Stimulated activated naive CD4-positive, alpha-beta T cell treated with Interleukin-2 at 50 U/mL for 16 hours (primary cell): ENCODE measurements around the gene TMA16.
"Not testable (repeated sequence)": the region's sequence is repeated elsewhere in the genome, so short reads cannot be mapped to it uniquely, and the experiment has no call there.

Experiments
- DNase-seq: peaks from one replicate; lab custom pipeline; 2025; lab: John Stamatoyannopoulos, UW

The TMA16 gene

DNA sequence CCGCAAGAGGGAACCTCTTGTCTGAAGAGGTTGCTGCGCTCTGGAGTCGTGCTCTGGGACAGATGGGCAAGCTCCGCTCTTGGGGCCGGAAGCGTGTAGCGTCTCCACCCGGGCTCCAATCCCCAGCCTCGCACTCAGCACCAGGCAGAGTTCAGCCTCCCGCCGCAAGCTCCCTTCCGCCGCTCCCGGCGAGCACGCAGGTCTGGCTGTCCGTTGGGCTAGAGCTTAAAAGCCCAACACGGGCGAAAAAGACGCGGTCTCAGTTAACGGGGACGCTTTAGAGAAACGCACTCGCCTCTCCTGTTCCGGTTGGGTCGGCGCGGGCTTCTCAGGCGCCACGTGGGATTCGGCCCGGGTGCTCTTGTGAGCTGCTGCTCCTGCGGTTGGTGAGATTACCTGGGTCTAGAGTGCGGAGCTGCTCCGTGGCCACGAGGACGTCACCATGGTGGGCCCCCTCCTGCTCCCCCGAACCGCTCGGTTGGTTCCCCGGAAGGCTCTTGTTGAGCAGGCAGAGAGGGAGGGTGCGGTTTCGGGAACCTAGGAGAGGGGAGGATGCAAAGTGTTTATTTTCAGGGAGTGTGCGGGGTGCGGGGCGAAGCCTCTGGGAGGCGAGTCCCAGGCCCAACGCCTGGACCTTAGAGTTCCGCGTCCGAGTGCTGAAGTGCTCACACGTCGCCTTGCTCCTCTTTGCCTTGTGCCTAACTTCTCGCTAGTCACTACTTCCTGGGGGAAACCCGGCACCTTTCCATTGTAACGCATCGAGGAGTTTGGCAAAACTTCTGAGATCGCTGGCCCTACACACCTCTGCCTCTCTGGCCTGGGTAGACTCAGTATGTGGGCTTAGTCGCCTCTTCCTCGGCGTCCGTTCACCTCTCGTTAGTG lies at the start of gene TMA16:
TMA16 (plus strand) TSS at position 331 of the 882 bp plus-strand sequence; CDS start at position 443, 112 bp downstream.
- peak; percentile 80 for DNase-seq

DNA sequence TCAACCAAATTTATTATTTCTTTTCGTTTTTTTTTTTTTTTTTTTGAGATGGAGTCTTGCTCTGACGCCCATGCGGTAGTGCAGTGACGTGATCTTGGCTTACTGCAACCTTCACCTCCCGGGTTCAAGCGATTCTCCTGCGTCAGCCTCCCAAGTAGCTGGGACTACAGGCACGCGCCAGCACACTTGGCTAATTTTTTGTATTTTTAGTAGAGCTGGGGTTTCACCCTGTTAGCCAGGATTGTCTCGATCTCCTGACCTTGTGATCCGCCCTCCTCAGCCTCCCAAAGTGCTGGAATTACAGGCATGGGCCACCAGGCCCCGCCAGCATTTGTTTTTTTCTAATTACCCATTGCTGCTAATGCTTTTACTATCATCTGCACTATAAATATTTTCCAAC lies 47.5 kb upstream of the TMA16 start:
- not testable (repeated sequence) for DNase-seq

DNA sequence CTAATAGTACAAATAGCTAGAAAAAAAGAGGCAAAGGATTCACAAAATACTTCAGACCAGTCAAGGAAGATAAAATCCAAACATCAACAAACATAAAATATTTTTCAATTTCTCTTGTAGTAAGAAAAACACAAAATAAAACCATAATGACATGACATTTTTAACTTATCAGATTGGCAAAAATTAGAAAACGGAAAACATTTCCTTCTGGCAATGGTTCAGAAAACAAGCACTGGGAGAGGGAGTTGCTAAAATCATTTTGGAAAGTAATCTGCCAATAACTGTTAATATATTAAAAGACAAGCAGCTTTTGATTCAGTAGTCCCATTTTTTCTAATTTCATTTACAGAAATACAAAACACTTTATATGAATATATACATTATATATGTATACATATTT lies 47.0 kb upstream of the TMA16 start:
- no peak for DNase-seq

DNA sequence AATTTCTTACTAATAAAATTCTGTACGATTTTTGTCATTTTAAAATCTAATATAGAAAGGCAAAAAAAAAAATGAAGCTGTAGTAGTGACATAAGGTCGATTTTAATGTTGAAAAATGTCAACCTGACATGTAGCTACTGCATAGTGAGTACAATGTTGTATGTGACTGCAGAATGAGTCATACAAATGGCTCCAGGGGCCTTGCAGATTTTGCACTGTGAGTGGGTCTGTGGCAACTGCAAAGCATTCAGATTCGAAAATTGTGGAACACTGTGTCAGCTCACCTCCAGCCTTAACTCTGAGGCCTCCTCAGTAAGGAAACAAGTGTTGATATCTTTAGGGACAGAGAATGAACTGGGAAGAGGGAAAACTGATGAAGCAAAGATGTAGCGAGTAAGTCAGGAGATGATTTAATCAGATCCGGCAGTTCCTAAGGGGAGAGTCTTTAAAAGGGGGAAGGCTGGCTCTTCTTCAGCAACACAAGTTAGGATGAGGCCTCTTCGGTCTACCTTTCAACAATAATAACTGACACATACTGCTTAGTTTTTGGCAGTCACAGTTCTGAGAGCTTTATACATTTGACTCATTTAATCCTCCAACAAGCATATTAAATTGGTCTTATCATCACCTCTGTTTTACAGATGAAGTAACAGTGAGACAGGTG lies 45.8 kb upstream of the TMA16 start:
- DNase-seq = no peak

DNA sequence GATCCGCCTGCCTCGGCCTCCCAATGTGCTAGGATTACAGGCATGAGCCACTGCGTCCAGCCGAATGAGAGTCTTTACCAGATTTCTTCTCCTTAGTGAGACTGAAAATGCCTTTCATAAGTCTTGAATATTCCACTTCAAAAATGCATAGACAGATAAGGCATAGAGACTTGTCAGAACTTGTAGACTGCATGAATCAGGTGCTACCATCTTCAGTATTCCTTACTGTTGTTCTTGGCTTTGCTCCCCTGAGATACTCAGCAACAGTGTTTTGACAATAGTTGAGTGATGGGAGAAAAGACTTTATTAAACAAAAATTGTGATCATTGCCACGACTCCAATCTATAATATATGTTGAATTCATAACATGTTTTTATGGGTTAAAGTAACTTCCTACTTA lies 31.9 kb upstream of the TMA16 start:
- DNase-seq = no peak

DNA sequence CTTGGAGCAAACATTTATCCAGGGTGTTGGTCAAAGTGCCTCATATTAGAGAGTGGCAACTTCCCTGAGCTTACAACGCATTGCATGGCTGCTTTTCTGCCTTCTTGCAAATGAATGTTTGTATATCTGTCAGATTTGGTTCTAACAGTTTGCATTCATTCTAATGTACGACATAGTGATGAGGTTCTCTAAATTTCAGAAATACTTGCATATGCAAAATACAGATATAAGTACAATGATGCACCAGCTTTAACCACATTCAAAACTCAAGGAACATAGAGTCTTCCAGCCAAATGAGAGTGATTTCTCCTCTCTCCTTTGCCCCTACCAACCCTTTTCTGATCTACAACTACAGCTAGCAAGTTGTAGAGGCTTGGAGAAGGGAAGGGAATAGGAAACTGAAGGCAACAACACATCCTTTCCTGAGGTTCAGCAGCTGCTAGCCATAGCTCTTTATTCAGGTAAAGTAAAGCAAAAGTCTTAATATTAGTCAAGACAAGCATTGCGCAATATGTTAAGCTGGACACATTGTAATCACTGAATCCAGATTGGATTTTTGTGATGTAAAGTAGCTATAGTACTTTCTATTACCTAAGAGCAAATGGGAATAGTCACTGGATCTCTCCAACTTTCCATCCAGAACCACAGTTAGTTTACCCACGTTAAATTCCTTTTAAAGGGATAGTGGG lies 27.3 kb upstream of the TMA16 start:
- DNase-seq = no peak

DNA sequence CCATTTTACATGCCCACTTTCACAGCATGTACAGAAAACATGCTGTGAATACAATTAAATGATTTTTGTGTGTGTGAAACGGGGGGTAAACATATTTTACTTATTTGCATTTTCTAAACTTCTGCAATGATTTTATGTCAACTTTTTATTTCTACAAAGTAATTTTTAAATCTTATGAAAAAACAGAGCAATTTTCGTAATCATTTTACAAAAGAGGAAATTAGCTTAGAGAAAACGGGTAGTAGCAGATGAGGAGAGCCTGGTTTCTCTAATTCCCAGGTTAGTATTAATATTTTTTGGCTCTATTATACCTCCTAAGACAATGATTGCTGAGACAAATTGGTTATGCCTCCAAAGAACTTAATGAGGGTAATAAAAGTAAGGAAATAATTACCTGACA lies 24.1 kb upstream of the TMA16 start:
- DNase-seq = no peak

DNA sequence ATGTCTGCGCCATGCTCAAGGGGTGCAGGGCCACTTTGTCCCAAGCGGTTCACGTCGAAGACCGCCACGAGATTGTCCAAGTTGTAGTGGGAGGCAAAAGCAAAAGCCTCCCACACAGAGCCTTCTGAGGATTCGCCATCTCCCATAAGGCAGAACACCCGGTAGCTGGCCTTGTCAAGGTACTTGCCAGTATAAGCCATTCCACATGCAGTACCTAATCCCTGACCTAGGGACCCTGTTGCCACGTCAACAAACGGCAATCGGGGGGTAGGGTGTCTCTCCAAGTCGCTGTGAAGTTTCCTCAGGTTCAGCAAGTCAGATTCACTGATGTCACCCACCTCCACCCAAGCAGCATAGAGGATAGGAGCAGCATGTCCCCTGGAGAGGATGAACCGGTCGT lies 21.4 kb upstream of the TMA16 start:
- DNase-seq = no peak

DNA sequence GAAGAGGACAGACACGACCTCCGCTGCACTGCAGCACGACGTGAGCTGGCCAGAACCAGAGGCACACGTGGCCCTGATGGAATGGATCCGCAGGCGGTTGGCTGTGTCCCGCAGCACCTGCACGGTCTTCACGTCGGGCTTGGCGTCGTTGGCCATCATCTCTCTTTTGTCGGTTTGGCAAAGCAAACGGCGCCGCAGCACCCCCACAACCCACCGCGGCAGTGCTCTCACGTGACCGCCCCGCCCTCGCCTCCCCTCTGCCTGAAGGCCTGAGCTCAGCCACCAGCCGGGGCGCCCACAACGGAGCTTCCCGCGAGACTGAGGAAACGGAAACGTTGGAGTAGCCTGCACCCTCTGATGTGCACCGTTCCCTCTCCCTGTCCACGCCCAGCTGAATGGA lies 20.9 kb upstream of the TMA16 start, which contains the start of gene TKTL2:
TKTL2 (minus strand) TSS at position 179 of the 400 bp plus-strand sequence; CDS start at position 159, 20 bp downstream.
- no peak for DNase-seq

DNA sequence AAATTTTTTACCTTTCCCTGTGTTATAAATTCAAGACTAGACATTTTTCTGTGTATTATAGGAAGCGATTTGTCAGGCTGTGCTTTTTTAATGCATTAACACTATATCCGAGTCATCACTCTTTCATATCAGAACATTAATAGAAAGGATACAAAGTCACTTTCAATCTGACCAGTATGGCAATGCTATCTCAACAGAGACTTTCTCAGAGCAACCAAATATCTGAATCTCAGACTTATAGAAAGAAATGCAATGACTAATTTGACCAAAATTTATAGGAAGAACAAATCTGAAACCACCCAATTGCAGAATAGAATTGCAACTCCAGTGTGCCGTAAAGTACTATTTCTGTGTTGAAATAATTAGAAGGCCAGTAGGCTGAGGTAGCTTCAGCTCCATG lies 20.5 kb upstream of the TMA16 start:
- DNase-seq = no peak

DNA sequence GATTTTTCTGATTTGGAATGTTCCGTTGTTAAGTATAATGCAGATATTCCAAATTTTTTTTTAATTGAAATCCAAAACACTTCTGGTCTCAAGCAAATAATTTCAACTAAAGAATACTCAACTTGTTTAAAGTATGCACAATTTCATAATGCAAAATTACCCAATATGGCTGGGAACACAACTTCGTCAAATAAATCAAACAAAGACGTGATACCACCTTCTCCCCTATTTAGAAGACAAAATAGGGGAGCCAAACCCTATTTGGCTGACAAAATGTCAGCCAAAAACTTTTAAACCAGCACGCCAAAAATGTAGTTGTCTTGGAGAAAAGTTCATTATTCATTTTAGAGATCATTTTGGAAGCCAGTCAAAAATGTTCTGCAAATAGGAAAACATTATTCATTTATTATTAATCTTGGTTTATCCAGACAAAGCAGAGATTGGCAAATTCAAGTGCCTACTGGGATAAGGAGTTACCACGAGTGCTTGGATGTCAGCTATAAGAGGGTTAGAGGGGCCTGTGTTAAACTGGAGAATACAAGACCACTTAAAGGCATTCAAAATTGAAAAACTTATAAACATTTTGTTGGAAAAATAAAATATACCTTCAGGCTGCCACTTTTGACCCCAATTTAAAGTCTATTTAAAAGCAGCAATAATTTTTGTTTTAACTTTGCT lies 17.6 kb upstream of the TMA16 start:
- DNase-seq = no peak

DNA sequence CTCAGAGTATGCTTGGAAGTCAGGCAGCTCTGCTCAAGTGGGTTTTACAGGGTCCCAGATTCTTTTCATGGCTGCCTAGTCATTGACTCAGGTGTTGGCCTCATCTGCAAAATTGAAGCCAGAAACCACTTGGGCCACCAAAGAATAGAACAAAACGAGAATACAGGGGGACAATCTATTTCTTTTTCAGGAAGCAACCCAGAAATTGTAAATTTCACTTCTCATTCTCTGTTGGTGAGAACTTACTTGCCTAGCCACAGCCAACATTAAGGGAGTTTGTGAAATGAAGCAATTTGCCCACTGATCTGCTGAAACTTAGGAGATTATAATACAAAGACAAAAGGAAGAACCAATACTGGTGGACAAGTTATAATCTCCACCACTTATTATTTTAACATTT lies 12.3 kb upstream of the TMA16 start:
- no peak for DNase-seq

DNA sequence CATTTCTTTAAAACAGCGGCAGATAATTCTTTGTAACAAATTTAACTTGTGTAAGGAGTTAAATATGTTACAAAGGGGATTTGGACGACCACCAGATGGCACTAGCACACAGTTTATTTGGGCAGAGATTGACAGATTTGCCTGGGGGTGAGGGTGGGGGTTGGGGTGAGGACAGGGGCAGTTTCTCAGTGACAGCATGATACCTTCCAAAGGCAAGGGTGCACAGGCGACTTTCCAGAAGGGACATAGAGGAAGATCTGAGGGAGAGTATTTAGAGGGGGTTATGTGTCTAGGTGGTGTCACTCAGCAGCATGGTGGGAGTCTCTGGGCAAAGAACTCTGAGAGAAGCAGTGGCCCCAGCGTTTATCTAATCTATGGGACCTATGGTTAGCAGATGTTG lies 9.6 kb upstream of the TMA16 start:
- peak; percentile 29 for DNase-seq

DNA sequence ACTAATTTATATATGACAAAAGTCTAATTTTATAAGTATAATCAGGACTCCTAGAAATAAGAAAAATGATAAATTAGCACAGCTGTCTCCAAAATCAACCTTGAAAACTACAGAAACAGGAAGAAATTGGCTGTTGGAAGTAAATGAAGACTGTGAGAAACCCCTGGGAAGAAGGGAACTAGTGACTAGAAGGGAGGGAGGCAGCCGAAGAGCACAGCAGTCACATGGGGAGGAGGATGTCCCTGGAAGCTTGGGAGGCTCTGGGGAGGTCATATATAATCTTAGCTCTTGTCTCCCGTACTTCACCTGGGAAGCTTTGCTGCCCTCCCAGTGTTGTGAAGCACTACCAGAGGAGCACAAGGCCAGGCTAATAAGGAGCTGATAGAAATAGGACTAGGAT lies 8.9 kb upstream of the TMA16 start:
- no peak for DNase-seq

DNA sequence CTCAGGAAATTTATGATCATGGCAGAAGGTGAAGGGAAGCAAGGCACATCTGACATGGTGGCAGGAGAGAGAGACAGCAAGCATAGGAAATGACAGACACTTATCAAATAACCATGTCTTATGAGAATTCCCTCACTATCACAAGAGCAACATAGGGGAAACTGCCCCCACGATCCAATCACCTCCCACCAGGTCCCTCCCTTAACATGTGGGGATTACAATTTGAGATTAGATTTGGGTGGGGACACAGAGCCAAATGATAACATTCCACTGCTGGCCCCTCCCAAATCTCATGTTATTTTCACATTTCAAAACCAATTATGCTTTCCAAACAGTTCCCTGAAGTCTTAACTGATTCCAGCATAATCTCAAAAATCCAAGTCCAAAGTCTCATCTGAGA lies 8.2 kb upstream of the TMA16 start:
- no peak for DNase-seq

DNA sequence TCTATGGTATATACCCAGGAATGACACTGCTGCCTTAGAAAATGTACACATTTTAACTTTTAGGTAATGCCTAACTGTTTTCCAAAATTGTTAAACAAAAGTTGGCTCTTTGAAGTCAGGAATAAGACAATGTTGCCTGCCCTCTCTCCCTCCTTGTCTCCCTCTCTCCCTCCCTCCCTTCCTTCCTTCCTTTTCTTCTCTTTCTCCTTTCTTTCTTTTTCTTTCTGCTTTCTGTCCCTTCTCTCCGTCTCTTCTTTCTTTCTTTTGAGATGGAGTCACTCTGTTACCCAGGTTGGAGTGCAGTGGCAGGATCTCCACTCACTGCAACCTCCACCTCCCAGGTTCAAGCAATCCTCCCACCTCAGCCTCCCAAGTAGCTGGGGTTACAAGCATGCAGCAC lies 4.6 kb upstream of the TMA16 start:
- no peak for DNase-seq

DNA sequence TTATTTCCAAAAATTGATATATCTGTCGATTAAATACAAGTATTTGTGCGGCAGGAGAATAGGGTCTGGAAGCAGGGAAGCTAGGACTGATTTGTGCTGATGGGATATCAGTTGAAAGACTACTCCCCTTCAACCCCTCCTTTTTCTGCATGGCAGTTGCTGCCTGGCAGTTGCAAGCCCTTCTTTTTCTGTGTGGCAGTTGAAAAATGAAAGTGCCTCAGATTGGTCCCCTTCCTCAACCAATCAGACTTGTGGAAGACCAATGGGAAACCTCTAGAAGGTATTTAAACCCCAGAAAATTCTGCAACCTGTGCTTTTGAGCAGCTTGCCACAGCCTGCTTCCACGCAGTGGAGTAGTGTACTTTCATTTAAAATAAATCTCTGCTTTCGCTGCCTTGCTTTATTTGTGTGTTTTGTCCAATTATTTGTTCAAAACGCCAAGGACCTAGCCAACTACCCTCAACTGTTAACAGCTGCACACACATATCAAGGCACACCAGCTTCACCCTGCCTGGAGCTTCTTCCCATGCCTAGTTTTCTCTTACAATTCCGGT lies 1.5 kb upstream of the TMA16 start:
- DNase-seq = no peak

DNA sequence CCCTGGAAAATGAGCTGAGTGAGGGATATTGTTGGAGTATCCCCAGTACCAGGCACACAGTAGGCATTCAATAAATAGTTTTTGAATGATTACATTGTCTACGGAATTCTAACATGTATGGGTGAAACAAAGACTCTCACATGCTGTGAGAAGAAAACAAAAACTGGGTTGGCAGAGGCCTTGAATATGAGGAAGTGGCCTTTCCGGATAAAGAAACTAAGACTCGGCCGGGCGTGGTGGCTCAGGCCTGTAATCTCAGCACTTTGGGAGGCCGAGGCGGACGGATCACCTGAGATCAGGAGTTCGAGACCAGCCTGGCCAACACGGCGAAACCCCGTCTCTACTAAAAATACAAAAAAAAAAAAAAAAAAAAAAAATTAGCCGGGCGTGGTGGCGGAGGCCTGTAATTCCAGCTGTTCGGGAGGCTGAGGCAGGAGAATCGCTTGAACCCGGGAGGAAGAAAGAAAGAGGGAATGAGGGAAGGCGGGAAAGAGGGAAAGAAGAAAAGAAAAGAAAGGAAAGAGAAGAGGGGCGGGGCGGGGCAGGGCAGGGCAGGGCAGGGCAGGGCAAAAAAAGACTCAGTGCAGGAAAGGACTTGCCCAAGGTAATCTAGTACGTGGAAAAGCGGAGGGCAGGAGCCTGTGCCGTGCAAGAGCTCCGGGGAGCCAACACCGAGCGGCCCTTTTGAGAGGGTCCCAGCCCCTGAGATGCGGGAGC lies 689 bp upstream of the TMA16 start:
- DNase-seq = no peak

DNA sequence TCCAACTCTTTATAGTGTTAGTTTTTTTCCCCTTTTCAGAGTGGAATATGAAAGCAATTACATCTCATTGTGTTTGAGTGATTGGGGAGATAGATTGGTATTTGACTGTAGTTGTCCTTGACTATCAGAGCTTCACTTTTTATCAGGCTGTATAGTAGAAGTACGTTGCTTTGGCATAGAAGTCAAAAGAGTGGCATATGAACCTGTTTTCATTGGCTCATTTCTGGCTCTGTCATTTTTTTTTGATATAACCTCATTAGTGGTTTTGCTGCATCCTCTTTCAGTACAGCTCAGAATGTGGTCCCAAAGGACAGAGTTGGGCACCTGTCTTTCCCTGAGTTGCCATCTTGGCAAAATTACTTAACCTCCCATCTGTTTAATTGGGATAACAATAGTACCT lies 1.4 kb downstream of the TMA16 start:
- no peak for DNase-seq

DNA sequence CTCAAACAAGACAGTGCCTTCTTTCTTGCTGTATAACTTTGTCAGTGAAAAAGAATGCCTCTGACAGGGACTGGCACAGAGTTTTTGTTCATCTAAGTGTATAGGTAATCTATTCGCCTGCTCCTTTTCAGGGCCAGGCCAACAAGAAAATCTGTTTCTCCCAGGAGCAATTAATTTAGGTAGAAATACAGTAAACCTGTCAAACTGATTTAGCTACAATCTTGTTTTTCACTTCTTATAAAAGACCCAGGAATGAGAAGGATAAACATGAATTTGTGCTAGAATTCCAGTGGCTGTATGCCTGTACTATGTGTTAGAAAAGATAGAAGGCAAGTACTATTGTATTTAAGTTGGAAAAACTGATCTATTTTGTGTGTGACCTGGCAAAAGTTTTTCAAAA lies 6.1 kb downstream of the TMA16 start:
- no peak for DNase-seq

DNA sequence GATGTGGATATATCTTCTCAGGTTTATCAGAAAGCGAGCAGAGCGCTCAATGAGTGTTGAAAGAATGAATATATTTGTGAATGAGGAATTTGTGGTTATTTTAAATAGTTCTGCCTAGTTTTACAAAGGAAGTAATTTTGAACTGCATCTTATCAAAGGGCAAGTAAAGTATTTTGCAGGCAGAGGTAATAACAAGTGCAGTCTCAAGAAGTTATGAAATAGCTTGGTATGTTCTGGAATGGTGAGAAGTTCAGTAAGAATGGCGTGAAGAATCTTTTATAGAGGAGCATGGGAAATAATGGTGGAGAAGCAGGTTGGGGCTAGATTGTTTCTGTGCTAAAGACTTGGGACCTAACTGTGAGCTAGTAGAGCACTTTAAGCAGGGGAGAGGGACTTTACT lies 10.9 kb downstream of the TMA16 start:
- no peak for DNase-seq
